Hypothalamus (tissue), 51 donors: Measurements from ENCODE around the gene HGFAC.
A peak's percentile ranks its signal among the peaks of the same experiment; 100 is the strongest.
"Not testable (repeated sequence)": the region's sequence is repeated elsewhere in the genome, so short reads cannot be mapped to it uniquely, and the experiment has no call there.

Experiments used
- DNase-seq, 51 donors: peaks; one replicate each; lab custom pipeline; 2025; lab: John Stamatoyannopoulos, UW

The HGFAC gene

DNA sequence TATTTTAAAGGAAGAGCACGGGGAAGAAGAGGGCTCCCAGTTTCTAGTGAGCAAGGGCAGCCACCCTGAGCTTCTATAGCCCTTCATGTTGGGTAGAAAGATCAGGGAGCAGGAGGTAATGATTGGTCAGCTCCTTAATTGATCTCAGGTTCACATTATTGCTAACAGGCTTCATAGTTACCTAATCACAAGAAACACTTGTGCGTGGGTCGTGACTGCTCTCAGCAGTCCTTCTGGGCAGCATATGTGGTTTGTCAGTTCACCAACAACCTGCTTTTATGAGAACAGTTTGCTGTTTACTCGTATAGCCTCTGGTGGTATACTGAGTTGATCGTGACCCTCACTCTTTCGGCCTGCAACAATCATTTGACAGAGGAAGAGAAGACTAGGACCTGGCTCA, 16.6 kb downstream of the HGFAC start:
- no peak for DNase-seq

DNA sequence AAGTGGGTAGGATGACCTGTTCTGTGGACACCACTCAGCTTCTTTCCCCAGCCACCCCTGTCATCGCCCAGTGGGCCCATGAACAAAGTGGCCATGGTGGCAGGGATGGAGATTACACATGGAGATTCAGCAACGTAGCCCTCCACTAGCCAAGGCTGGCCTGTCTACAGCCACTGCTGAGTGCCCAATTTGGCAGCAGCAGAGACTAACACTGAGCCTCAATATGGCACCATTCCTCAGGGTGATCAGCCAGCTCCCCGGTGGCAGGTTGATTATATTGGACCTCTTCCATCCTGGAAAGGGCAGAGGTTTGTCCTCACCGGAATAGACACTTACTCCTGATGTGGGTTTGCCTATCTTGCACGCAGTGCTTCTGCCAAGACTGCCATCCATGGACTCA, 17.4 kb downstream of the HGFAC start:
- DNase-seq = not testable (repeated sequence)

DNA sequence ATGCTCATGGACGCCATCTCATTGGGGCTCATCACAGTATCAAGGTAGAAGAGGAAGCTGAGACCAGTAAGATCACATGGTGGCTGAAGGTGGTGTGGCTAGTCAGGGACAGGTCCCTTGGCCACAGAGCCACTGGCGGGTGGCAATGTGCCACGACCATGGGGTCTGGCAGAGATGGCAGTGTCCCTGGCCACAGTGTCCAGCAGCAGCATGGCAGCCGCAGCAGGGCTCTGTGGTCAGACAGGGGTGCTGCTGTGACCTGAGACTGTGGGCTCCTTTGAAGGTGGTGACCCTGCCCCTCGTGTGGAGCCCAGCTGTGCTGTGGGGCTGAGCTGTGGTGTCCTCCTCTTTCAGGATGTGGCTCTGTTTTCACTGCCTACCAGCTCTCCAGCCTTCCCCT, 19.2 kb downstream of the HGFAC start:
- no peak for DNase-seq

DNA sequence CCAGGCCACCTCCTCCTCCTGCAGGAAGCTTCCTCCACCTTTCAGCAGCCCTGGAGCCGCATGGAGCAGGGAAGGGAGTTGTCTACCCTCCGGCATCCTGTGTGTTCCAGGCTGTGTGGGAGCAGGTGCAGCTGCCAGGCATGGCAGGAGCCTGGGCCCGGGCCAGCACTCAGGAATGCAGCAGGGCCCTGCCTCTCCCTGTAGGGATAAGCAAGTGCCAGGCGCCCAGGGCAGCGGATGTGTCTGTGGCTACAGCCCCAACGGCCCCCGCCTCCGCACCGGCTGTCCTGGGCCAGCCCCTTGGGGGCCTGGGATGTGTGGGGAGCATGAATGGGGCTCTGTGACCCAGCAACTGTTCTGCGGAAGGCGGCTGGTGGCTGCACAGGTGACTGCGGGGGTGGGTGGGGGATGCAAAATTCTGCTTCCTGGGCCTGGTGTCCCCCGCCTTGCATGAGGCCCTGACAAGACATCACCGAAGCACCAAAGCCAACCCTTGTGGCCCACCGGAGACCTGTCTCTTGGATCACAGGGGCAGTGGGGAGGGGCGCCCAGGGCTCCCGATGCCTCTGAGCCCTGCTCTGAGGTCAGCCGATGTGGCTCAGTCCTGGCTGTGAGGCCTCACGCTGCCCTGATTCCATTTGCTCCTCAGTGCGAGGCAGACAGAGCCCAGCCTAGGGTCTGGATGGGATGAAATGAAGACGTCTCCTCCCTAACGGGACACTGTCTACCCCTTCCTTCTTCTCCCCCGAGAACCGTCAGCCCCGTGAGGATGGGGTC, 19.9 kb downstream of the HGFAC start:
- peak in 1 of 51 donors; percentile 35 for DNase-seq

DNA sequence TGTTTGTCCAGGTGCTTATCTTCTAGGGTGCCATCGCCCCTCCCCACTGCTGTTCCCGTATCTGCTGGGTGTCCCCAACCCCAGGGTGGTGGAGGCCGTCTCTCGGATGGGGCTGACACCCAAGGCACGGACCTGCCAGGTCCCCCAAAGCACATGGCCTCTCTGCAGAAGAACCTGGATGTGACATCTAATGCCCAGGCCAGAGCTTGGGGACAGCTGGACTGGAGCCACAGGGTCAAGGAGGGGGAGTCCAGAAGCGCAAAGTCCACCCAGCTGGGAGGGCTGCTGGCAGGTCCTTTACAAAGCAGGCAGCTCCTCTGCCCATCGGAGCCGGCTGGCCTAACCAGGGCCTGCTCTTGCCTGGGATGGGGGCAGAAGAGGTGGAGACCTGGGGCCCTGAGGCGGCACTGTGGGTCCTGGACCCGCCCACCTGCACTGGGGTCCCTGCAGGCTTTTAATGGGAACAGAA, 20.6 kb downstream of the HGFAC start:
- no peak for DNase-seq

DNA sequence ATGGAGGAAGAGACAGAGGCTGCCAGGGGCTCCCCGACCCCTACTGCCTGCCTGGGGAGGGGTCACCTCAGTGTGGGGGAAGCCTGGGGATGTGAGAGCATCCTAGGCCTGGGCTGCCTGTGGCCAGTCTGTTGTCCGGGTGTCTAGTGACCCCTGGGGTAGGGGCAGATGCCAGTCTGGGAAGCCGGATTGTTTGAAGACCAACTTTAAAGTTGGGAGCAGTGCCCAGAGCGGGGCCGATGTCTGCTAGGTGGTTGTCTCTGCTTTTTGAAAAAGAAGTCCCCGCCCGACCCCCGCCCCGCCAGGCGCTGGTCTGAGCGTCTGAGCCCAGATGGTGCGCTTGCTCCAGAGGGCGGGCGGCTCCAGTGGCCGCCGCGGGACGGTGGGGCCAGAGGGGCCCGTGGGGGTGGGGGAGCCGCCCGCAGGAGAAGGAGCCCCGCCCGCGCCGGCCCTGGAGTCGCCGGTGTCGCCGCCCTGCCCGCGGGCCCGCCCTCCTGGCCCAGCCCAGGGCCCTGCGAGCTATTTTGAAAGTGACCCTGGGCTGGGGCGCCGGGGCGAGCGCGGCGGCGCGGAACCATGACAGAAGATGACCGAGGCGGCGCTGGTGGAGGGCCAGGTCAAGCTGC, 21.1 kb downstream of the HGFAC start, which contains the start of gene DOK7:
Gene DOK7 (plus strand): TSS at position 517 of the 626 bp plus-strand sequence. CDS start 70 bp downstream, at position 587.
- peak in 1 of 51 donors; percentile 11 for DNase-seq

DNA sequence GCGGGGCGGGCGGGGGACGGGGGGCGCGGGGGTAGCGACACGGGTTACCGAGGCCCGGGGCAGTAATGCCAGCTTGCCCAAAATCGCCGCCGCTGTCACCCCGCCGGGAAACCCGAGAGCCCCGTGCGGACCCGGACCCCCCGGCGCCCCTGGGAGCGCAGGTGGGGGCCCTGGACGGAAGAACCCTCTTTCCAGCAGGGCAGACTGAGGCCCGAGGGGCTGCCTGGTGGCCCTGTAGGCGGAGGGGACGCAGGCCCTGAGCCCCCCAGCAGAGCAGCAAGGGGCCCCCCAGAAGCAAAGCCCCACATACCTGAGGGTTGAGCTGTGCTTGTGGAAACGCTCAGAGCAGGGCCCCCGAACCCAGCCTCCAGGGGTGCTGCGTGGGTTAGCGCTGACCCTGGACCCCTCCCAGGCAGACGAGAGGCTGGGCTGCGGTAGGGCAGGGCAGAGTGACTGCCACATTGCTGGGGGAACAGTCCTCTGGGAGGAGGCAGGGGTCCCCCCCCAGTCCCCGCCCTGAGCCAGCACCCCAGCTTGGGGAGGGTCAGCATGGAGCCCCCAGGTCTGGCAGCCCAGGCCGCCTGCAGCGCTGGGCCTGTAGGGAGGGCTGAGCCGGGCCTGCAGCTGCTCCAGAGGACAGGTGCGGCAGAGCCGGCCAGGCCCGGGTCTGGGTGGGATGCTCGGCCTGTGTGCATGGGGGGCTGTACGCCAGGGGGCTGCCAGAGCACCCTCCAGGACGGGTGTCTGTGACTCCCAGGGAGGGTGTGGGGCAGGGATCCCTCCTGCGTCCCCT, 22.0 kb downstream of the HGFAC start:
- no peak for DNase-seq

DNA sequence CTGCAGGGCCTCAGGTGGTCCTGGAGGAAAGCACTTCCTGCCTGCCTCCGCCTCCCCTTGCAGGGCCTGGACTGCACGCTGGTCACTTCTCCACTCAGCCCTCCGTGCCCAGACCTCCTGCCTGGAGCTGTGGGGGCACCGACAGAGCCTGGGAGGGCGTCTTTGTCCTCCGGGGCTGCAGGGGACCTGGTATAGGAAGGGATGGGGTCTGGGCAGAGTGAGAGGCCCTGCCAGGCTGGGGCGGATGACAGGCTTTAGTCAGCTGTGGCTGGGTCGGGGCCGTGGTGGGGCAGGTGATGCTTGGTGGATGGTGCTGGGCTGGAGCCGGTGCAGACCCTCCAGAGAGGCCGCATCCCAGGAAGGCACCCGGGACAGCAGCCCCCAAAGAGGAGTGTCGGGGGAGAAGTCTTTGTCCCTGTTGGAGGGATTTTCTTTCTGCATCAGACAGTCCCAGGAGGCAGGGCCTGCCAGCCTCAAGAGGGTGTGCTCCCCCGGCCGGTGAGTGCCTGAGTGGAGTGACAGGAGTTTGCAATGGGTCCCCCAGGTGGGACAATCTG, 22.7 kb downstream of the HGFAC start:
- no peak for DNase-seq

DNA sequence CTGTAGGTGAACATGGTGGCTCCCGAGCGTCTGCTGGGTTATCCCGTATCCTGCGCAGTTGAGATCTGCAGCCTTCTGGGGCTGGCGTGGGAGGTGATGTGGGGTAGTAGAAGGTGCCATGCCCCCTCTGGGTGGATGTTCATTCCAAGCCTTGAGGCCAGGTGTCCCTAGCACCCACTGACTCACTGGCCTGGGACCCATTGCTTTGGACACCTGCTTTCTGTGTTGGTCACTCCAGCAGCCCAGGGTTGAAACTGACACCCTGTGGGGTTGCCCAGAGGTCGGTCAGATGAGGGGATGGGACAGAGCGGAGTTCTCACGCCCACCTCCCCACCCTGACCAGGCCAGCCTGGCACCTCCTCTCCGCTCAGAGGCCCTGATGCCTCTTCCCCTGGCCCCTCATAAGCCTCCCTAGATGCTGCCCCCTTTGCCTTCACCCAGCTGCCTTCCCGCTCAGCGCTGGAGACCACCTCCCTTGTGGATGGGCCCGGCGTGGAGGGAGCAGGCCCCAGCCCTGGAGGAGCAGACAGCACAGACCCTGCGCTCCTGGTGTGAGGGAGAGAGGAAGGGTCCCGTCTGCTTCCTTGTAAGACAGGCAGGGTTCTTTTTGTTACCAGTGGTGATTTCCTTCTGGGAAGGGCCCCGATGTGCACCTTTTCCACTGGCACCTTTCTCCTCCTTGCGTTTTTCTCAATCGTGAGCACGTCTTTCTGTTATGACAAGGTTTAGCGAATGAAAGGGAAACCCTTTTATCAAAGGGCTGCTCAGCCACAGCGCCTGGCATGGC, 23.3 kb downstream of the HGFAC start:
- DNase-seq = no peak

DNA sequence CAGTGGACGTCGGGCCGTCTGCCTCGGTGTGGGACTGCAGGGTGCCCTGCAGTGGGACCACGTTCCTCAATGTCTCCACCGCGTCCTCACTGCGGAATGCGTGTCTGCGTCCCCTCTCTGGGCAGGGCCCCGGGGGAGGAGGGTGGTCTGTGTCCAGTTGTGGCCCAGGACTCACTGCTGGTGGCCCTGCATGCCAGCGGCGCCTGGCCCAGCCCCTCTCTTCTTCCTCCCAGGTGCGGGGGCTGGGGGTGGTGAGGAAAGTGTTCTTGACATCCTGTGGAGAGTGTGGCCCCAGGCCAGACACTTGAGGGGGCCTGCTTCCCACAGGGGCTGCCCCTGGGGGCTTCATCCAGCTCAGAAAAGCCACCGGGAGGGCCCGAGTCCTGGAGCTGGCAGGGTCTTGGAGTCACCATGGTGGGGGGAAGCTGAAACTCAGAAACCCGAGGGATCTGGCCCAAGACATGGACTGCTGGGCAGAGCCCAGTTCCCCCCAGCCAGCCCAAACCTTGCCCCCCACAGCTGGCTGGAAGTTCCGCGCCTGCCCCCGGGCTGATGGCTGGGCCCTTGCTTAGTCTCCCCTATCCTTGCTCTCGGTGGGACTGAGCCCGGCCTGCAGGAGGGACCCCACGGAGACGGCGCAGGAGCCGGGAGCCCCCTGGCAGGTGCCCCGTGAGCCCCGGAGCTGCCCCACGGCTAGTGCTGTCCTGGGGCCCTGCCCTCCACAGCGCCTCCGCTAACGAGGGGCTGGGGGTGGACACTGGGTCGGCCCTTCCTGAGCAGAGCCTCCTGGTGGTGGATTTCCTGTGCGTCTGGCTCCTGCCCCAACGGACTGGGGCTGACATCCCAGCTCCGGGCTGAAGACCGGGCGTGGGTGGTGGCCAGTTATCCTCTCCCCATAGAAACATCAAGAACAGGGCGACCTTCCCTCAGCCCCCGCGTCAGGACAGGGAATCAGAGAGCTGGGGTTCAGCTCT, 24.2 kb downstream of the HGFAC start:
- DNase-seq = no peak

DNA sequence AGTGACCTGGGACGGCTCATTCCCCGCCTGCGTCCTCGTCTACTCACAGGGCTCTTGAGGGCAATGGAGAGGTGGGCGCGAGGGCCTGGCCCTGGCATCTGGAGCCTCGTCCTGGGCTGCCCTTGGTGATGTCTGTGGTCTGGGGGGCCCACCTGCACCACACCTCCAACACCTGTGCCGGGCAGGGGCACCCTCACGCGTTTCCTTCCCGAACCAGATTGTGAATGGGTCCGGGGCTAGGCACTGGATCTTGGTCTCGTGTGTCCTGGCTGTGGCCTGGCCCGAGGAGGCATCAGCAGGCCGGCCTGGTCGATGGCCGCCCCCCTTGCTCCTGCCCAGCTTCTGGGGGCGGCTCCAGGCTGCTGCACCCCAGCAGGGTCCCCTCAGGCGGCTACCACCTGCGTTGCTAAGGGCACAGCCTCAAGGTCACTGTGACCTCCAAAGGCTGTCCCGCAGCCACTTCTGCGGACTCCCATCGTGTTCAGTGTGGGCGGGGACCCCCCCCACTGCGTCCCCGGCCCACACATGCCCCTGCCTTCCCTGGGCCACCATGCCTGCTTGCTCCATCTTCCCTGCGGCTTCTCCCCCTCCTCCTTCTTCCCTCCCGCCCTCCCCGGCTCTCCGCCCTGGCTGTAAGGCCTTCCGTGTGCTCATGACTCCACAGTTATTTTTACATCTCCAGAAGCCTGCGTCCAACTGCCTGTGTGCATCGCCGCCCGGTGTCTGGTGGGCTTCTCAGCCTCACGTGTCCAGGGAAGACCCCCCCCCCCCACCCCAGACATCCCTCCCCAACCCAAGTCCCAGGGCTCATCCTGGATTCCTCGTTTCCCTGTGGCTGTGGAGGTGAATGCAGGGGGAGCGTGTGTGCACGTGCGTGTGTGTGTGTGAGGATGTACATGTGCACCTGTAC, 25.2 kb downstream of the HGFAC start:
- no peak for DNase-seq

DNA sequence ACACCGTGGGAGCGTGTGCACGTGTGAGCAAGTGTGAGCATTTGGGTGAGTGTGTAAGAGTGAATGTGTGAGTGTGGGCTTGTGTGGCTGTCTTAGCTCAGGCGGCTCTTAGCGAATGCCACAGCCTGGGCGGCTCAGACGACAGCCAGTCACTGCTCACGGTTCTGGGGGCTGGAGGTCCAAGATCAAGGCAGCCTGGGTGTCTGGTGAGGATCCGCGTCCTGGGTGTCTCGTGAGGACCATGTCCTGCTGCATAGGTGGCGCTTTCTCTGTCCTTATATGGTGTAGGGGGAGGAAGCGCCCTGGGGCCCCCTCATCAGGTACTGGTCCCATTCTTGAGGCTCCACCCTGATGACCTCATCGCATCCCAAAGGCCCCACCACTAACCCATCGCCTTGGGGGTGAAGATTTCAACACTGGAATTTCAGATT, 25.8 kb downstream of the HGFAC start:
- DNase-seq = no peak

DNA sequence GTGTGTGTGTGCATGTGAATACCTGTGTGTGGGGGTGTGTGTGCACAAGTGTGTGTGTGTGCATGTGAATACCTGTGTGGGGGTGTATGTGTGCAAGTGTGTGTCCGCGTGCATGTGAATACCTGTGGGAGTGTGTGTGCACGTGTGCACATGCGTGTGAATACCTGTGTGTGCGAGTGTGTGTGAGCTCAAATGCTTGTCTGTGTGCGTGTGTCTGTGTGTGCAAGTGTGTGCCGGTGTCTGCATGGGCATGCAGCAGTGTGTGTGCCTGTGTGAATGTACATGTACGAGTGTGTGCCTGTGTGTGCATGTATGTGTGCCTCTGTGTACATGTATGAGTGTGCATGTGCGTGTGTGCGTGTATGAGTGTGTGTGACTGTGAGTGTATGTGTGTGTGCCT, 26.4 kb downstream of the HGFAC start:
- no peak for DNase-seq

DNA sequence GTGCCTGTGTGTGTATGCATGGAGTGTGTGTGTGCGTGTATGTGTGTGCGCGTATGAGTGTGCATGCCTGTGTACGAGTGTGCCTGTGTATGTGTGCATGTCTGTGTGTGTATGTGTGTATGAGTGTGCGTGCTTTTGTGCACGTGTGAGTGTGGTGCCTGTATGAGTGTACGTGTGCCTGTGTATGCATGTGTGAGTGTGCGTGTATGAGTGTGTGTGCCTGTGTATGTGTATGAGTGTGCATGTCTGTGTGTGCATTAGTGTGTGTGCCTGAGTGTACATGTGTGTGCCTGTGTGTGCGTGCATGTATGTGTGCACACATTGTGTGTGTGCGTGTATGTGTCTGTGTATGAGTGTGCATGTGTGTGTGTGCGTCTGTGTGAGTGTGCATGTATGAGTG, 27.0 kb downstream of the HGFAC start:
- no peak for DNase-seq

DNA sequence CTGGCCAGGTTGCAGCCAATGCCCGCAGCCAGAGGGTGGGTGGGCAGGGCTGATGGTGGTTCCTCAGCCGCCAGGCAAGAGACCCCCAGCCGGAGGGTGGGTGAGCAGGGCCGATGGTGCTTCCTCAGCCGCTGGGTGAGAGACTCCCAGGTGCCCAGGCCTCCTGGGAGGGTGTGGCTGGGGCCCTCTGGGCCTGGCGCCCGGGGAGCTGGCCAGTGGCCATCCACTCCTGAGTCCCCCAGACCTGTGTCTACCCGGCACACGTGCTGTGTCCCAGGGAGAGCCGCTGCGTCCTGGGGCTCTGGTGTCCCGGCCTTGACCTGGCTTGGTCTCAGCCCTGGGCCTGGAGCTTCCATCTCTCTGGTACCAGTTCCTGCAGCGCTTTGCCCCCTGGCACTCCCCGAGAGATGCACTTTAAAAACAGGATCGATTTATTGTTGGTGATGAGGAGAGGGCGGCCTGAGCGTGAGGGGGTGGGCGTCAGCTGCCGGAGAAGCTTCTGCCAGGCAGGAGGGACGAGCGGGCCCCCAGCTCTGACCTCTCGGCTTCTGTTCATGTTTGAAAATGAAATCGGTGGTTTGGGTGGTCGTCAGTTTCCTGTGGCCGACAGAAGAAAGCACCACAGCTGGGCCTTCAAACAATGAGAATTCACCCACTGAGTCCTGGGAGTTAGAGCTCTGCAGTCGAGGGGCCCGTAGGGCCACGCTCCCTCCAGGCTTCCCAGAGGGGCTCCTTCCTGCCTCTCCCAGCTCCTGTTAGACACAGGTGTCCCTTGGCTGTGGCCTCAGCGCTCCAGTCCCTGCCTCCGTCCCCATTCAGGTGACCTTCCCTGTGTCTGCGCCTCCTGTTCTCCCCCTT, 27.8 kb downstream of the HGFAC start:
- no peak for DNase-seq

DNA sequence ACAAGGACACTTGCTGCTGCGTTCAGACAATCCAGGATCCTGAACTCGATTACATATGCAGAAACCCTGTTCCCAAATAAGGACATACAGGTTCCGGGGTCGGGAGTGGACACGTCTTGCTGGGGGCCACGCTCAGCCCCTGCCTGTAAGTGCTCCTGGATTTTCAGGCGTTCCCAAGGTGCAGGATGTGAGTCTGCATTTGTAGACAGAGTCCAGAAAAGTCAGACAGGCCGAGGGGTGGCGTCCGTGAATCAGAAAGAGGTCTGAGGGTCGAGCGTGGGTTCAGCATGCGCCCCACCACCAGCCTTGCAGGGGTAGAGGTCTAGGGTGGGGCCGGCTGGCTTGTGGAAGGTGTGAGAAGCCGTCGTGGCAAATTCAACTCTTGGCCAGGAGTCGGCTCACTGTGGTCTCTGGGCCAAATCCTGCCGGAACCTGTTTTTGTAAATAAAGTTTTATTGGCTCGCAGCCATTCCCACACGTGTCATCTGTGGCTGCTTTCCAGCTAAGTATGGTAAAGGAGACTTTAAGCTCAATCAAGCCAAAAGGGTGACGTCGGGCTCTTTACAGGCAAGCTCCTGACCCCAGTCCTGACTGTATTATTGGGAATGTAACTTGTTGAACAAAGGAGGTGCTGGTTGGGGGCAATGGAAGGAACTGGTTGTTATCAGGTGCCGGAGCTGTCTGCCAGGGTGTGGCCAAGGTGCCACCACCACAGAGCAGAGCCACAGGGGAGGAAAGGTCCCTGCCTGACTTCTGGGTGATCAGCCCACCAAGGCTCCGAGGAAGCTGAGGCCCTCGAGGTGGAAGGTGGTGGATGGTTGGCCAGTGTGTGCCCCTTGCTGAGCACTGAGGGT, 28.7 kb downstream of the HGFAC start:
- DNase-seq = no peak
